Testis (tissue), 3 donors: ENCODE measurements around the gene CENPP. TPM values are rescaled to one million over a fixed set of nuclear protein-coding genes. Genes with fewer than 3 reads are reported as not detected.

Source experiments
- DNase-seq: peaks from one replicate; pipeline ENCODE4 v3.0.0-alpha.2; 2019
- H3K27ac ChIP-seq, 2 donors: fragments of 200-600 bp; sonication (generic); one replicate each; pipeline ENCODE4 v1.5.1; 2019
- H3K27me3 ChIP-seq: fragments of 200-600 bp; sonication (generic); one replicate; pipeline ENCODE4 v1.5.1; 2019
- H3K36me3 ChIP-seq: fragments of 200-600 bp; sonication (generic); one replicate; pipeline ENCODE4 v1.5.1; 2017; ENCODE audit warnings: low read depth; ENCODE audit errors: missing control alignments
- H3K4me1 ChIP-seq: fragments of 200-600 bp; sonication (generic); one replicate; pipeline ENCODE4 v1.5.1; 2019
- H3K4me3 ChIP-seq, 2 donors: fragments of 200-600 bp; sonication (generic); one replicate each; pipeline ENCODE4 v1.5.1; 2017 to 2019
- H3K9me3 ChIP-seq: fragments of 200-600 bp; sonication (generic); one replicate; pipeline ENCODE4 v1.5.1; 2017
- POLR2A ChIP-seq: fragments of 450-650 bp; IDR thresholded peaks from one replicate; pipeline ENCODE4 v1.6.1; 2017; ENCODE audit warnings: antibody characterized with exemption, mild to moderate bottlenecking, moderate library complexity
- WGBS, 2 donors: methylation state at CpG; one replicate each; pipeline ENCODE4 v1.1.5; 2018; 5-methylcytosine and 5-hydroxymethylcytosine counted together
- intact Hi-C: fragments of 100-400 bp; cut with DNase I; formaldehyde crosslinking; loops from one replicate; pipeline ENCODE4 v1.15.1; 2023; ENCODE audit warnings: low total_unique reads
- polyA plus RNA-seq: library from polyadenylated mRNA; stranded (reverse); fragments of 350-450 nt; fragmentation: Illumina TruSeq; extraction: RNeasy Lipid Tissue Mini Kit (QIAGEN cat#74804); gene quantifications from one replicate; pipeline ENCODE4 v1.2.3, GENCODE V29; 2014; ENCODE audit warnings: low read depth, low replicate concordance; ENCODE audit not compliant: insufficient read depth
- total RNA-seq, 2 donors: library from RNA; depleted of rRNA; stranded (reverse); fragments of >200 nt; gene quantifications; one replicate each; pipeline ENCODE4 v1.2.3, GENCODE V29; 2016
- TF ChIP-seq, protein P1 (sequence below), 3 experiments: fragments of 450-650 bp in 2 of 3; fragments of 200-600 bp in 1 of 3; sonication (generic) in 1 of 3; IDR thresholded peaks; one replicate each; pipeline ENCODE4 v1.5.1; 2016 to 2019; ENCODE audit warnings: antibody characterized with exemption in 3 of 3, mild to moderate bottlenecking in 2 of 3, moderate library complexity in 1 of 3

Gene CENPP
- total and polyA plus RNA-seq, 3 donors from 2014 or later: 8.1 to 12.1 (median 9.6) TPM

- 75 to 80% methylated on average over 5 of the region's 5 CpGs for WGBS, 2 donors
- Histone ChIP-seq H3K27me3 (no peaks in the 10 kb centered on the region), H3K36me3 (no peaks in the 10 kb centered on the region), H3K27ac (no peak overlapping the region), H3K9me3 (no peaks in the 10 kb centered on the region), H3K4me1 (peaks cover 5% of the 10 kb centered on the region), H3K4me3 (no peak overlapping the region)
- intact Hi-C loops: no loop called here
- no peak for TF ChIP-seq POLR2A
- TF ChIP-seq, protein P1, sequence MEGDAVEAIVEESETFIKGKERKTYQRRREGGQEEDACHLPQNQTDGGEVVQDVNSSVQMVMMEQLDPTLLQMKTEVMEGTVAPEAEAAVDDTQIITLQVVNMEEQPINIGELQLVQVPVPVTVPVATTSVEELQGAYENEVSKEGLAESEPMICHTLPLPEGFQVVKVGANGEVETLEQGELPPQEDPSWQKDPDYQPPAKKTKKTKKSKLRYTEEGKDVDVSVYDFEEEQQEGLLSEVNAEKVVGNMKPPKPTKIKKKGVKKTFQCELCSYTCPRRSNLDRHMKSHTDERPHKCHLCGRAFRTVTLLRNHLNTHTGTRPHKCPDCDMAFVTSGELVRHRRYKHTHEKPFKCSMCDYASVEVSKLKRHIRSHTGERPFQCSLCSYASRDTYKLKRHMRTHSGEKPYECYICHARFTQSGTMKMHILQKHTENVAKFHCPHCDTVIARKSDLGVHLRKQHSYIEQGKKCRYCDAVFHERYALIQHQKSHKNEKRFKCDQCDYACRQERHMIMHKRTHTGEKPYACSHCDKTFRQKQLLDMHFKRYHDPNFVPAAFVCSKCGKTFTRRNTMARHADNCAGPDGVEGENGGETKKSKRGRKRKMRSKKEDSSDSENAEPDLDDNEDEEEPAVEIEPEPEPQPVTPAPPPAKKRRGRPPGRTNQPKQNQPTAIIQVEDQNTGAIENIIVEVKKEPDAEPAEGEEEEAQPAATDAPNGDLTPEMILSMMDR (IDR thresholded peaks at IDR 0.05): no peak
- no peak for DNase-seq
Observed at GRCh38 chr9:92483627-92484545, 158.1 kb downstream of the CENPP start.

DNA sequence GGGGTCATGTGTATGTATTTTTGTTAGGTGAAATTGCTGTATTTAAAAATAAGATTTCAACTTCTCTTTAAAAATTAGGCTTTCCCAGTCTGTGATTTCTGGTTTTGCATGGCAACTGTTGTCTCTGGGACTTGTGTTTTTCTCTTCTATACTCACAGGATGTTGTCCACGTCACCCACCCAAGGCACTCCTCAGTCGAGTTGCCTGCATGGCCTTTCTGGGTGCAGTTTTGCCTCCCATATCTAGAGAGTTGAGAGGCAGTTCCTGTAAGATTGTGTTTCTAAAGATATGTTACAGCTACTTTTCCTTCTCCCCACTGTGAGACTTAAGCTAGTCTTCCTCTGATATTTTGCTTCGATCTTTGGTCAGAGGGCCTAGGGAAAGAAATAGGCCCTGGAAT lies 158.8 kb downstream of the CENPP start:
- Histone ChIP-seq H3K4me1 (peaks cover 5% of the 10 kb centered on the region), H3K9me3 (no peaks in the 10 kb centered on the region), H3K27ac (no peak overlapping the region), H3K4me3 (no peak overlapping the region), H3K36me3 (no peaks in the 10 kb centered on the region), H3K27me3 (no peaks in the 10 kb centered on the region)
- intact Hi-C loops: no loop called here
- 84 to 85% methylated on average over 3 of the region's 3 CpGs for WGBS, 2 donors
- no peak for DNase-seq
- TF ChIP-seq, protein P1 (IDR thresholded peaks at IDR 0.05): no peak
- no peak for TF ChIP-seq POLR2A

DNA sequence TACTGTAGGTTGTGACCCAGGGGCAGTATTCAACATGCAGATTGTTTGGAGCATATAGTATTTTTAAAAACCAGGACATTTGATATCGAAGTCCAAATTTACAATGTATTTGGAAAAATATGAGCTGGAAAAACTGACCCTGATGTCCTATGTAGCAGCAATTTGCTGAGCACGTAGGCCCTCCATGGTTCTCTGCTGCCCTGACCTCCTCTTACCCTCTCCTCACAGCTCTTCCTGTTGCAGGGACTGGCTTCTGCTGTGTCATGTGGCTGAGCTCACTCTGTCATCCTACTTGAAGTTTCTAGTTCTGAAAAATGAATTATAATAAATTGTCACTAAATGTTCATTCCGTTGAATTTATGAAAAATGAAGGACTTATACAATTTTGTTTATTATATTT lies 160.6 kb downstream of the CENPP start:
- Histone ChIP-seq H3K4me3 (no peak overlapping the region), H3K27me3 (no peaks in the 10 kb centered on the region), H3K9me3 (no peaks in the 10 kb centered on the region), H3K4me1 (no peaks in the 10 kb centered on the region), H3K27ac (no peak overlapping the region), H3K36me3 (no peaks in the 10 kb centered on the region)
- 82 to 83% methylated on average over 3 of the region's 3 CpGs for WGBS, 2 donors
- no peak for DNase-seq
- TF ChIP-seq POLR2A: no peak
- TF ChIP-seq, protein P1 (IDR thresholded peaks at IDR 0.05): no peak
- intact Hi-C loops: no loop called here

- Histone ChIP-seq H3K4me3 (no peak overlapping the region), H3K27ac (no peak overlapping the region), H3K4me1 (no peaks in the 10 kb centered on the region), H3K27me3 (no peaks in the 10 kb centered on the region), H3K9me3 (no peaks in the 10 kb centered on the region), H3K36me3 (no peaks in the 10 kb centered on the region)
- WGBS, 2 donors: 68 to 69% methylated on average over 4 of the region's 4 CpGs
- TF ChIP-seq, protein P1 (IDR thresholded peaks at IDR 0.05): no peak
- TF ChIP-seq POLR2A: no peak
- intact Hi-C loops: no loop called here
- no peak for DNase-seq
Observed at GRCh38 chr9:92488681-92489550, 163.2 kb downstream of the CENPP start.
